ENCODE measurements around the gene SAMD5. TPM values are rescaled to one million over a fixed set of nuclear protein-coding genes. Genes with fewer than 3 reads are reported as not detected.

Gene SAMD5
- total RNA-seq, 1 donor: 0.09 TPM

DNA sequence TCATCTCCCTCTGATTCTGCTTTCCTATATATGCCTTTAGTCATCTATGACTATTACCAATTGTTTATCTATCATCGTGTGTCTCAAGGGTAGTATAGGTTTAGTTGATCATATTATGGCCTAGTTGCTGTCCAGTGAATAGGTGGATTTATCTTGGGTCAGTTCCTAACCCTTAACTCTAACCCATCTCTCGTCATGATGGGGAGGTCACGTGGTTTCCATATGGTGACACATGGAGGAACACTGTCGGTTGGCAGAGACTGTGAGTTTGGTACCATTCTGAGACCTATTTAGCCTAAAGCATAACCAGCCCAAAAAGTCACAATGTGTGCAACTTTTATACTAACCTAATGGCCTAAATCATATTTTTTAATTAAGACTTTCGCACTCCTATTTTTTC is 103.5 kb downstream of the SAMD5 start:
- TF ChIP-seq, protein P1, sequence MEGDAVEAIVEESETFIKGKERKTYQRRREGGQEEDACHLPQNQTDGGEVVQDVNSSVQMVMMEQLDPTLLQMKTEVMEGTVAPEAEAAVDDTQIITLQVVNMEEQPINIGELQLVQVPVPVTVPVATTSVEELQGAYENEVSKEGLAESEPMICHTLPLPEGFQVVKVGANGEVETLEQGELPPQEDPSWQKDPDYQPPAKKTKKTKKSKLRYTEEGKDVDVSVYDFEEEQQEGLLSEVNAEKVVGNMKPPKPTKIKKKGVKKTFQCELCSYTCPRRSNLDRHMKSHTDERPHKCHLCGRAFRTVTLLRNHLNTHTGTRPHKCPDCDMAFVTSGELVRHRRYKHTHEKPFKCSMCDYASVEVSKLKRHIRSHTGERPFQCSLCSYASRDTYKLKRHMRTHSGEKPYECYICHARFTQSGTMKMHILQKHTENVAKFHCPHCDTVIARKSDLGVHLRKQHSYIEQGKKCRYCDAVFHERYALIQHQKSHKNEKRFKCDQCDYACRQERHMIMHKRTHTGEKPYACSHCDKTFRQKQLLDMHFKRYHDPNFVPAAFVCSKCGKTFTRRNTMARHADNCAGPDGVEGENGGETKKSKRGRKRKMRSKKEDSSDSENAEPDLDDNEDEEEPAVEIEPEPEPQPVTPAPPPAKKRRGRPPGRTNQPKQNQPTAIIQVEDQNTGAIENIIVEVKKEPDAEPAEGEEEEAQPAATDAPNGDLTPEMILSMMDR (IDR thresholded peaks at IDR 0.05; ENCODE audit: insufficient read depth, low read length): no peak
- H3K4me3 ChIP-seq (ENCODE audit: low read depth, low read length): no peak overlapping the region
- no peak for DNase-seq (ENCODE audit: low read depth)

DNA sequence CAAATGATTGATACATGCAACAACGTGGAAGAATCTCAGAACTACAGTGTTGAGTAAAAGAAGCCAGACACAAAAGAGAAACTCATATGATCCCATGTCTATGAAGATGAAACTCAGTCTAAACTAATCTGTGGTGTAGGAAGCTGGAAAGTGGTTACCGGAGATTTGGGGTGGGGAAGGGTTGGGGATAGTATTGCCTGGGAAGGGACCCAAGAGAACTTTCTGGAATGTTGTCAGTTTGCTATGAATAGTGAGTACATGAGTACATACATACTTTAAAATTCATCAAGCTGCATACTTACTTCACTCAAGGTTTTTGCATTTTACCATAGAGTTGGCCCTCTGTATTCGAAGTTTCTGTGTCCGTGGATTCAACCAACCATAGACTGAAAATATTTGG is 106.0 kb downstream of the SAMD5 start:
- TF ChIP-seq, protein P1 (IDR thresholded peaks at IDR 0.05; ENCODE audit: insufficient read depth, low read length): no peak
- no peak overlapping the region for H3K4me3 ChIP-seq (ENCODE audit: low read depth, low read length)
- no peak for DNase-seq (ENCODE audit: low read depth)

DNA sequence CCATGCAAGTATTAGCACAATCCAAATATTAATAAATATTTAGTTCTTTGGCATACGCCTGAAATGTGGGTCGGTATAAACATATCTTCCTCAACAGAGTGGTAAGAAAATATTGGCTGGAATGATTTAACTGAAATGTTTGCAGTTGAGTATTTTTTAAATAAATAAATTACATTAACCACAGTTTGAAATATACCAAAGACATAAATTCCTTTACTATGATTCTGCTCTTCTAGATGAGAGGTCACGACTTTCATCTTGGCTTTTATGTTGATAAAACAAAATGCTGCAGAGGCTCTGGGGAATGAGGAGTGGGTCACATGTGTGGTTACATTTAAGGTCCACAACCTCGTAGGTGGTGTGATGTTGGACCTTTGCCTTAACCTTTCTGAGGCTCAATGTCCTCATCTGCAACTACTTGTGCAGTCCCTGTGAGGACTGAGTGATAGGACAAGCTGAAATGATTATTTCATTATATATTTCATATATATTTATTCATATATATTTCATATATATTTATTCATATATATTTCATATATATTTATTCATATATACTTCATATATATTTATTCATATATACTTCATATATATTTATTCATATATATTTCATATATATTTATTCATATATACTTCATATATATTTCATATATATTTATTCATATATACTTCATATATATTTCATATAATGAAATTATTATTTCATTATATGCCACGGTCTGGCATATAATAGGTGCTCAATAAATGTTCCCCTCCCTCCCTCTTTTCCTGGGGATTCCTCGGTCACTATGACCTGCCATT is 107.4 kb downstream of the SAMD5 start:
- TF ChIP-seq, protein P1 (IDR thresholded peaks at IDR 0.05; ENCODE audit: insufficient read depth, low read length): no peak
- DNase-seq (ENCODE audit: low read depth): no peak
- H3K4me3 ChIP-seq (ENCODE audit: low read depth, low read length): no peak overlapping the region

DNA sequence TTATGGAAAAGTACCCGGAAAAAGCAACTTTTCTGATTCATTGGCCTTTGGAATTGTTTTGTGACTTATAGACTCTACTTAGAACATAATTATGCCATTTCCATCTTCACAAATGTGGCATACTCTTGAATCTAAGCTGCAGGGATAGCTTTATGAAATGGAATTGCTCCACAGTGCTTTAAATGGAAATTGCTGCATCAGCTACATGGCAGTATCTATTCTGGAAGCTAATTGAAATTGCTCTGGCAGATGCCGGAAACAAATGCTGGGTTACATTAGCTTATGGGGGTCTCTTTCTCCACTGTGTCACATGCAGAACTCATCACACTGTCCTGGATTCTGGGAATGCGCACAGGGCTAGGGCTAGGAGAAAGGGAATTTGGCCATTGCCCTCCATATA is 108.9 kb downstream of the SAMD5 start:
- TF ChIP-seq, protein P1 (IDR thresholded peaks at IDR 0.05; ENCODE audit: insufficient read depth, low read length): no peak
- no peak for DNase-seq (ENCODE audit: low read depth)
- no peak overlapping the region for H3K4me3 ChIP-seq (ENCODE audit: low read depth, low read length)

DNA sequence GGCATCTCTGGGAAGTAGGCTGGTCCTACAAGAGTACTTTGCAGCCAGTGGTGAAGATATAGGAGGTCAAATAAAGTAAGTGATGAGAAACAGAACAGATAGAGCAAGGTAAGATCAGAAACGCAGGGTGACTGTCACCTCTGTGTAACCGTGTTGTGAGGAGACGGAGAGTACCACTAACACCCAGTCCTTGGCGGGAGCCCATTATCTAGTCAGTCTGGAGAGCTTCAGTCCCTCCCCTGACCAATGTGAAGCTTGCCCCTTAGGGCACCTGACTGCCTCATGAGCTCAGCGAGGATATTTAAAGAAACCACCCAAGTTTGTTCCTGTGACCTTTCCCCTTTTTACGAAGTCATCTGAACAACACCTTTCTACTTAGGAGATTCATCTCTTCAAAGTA is 110.0 kb downstream of the SAMD5 start:
- TF ChIP-seq, protein P1 (IDR thresholded peaks at IDR 0.05; ENCODE audit: insufficient read depth, low read length): no peak
- DNase-seq (ENCODE audit: low read depth): no peak
- no peak overlapping the region for H3K4me3 ChIP-seq (ENCODE audit: low read depth, low read length)

DNA sequence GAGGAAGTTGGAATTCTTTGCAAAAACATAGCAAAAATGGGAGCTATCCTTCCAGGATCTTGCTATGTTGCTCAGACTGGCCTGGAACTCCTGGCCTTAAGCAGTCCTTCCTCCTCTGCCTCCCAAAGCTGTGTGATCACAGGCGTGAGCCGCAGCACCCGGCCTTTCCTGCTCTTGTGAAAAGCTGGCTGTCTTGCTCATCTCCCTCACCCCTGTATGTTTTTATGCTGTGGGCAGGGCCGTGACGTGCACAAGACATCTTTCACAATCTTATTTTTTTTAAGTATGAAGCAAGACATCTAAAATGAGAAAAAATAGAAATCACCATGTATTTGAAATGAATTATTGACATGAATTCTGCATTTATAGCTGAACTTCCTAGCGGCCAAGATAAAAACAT is 110.4 kb downstream of the SAMD5 start:
- DNase-seq (ENCODE audit: low read depth): no peak
- TF ChIP-seq, protein P1 (IDR thresholded peaks at IDR 0.05; ENCODE audit: insufficient read depth, low read length): no peak

More for the DNA sequence above, 110.4 kb downstream of the SAMD5 start:
- no peak overlapping the region for H3K4me3 ChIP-seq (ENCODE audit: low read depth, low read length)
